SIG-M5 treated with dmso at 0.1 percent for 504 hours (cell line): ENCODE data around the gene MDH1.
"Not testable (repeated sequence)": the region's sequence is repeated elsewhere in the genome, so short reads cannot be mapped to it uniquely, and the experiment has no call there.

ENCODE experiments used
- DNase-seq: peaks from one replicate; lab custom pipeline; 2025; ENCODE audit not compliant: unreplicated experiment; lab: John Stamatoyannopoulos, UW

Gene MDH1

GRCh38 chr2:63588385-63589147 is at the start of gene MDH1, which contains the start of gene WDPCP:
TSS of gene MDH1 (plus strand) at chr2:63588963. CDS start at chr2:63589044, 81 bp downstream.
TSS of gene WDPCP (minus strand) at chr2:63588477. CDS start at chr2:63588271, 206 bp downstream.
- peak; percentile 100 for DNase-seq

- no peak for DNase-seq
Measured at GRCh38 chr2:63539416-63540162, 49.2 kb upstream of the MDH1 start.

GRCh38 chr2:63544017-63544627 is 44.6 kb upstream of the MDH1 start:
- peak; percentile 27 for DNase-seq

GRCh38 chr2:63545023-63545422 is 43.7 kb upstream of the MDH1 start:
- DNase-seq, result no peak

GRCh38 chr2:63553049-63553448 is 35.7 kb upstream of the MDH1 start:
- no peak for DNase-seq

DNA sequence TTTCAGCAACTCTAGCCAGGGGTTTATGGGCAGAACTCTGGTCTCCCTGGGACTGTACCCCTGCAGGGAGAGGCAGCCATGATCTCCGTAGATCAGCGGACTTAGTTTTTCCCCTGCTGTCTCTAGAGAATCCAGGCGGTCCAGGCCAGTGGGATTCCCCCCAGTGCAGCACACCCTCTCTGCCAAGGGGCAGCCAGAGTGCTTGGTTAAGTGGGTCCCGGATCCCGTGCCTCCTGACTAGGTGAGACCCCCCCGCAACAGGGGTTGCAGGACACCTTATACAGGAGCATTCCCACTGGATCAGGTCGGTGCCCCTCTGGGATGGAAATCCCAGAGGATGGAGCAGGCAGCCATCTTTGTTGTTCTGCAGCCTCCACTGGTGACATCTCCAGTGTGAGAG is 33.5 kb upstream of the MDH1 start:
- DNase-seq, result no peak

- peak; percentile 41 for DNase-seq
Measured at GRCh38 chr2:63555931-63556330, 32.8 kb upstream of the MDH1 start.

GRCh38 chr2:63557819-63558218 is 30.9 kb upstream of the MDH1 start:
- DNase-seq, result not testable (repeated sequence)

DNA sequence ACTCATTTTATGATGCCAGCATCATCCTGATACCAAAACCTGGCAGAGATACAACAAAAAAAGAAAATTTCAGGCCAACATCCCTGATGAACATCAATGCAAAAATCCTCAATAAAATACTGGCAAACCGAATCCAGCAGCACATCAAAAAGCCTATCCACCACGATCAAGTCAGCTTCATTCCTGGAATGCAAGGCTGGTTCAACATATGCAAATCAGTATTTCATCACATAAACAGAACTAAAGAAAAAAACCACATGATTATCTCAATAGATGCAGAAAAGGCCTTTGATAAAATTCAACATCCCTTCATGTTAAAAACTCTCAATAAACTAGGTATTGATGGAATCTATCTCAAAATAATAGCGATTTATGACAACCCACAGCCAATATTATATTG is 29.8 kb upstream of the MDH1 start:
- not testable (repeated sequence) for DNase-seq

DNA sequence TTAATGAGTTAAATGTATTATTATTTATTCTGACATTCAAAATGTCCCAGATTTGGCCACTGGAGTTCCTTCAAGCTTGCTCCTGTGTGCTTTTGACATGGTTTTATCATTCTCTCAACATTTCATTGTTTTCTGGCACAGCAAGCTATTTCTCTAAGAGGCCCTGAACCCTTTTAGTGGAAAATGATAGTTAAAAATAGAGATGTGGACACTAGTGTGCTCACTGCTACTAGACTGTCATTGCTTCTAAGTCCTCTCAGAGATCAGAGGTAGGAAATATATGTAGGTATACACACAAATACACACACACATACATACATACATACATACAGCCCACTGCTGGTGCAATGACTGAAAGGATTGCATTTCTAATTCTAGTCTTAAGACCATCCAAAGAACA is 26.0 kb upstream of the MDH1 start:
- DNase-seq, result no peak

- DNase-seq, result no peak
Measured at GRCh38 chr2:63569740-63570139, 19.0 kb upstream of the MDH1 start.

GRCh38 chr2:63571291-63571690 is 17.5 kb upstream of the MDH1 start:
- DNase-seq, result no peak

DNA sequence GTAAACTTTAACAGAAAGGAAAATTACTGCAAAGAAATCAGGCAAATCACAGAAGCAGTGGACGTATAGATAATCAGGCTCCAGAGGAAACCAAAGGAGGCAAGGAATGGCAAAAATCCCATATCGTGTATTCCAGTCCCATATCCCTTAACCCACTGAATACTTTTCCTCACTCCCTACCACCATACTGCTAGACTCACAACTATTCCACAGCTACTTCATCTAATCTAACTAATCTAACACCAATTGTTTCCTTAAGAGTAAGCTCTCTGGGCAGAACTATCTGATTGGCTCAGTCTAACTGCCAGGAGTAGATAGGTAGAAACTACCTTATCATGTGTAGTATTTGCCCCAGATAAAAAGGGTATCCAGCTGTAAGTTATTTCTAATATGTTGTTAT is 16.8 kb upstream of the MDH1 start:
- DNase-seq, result no peak

GRCh38 chr2:63573026-63573425 is 15.7 kb upstream of the MDH1 start:
- DNase-seq, result not testable (repeated sequence)

DNA sequence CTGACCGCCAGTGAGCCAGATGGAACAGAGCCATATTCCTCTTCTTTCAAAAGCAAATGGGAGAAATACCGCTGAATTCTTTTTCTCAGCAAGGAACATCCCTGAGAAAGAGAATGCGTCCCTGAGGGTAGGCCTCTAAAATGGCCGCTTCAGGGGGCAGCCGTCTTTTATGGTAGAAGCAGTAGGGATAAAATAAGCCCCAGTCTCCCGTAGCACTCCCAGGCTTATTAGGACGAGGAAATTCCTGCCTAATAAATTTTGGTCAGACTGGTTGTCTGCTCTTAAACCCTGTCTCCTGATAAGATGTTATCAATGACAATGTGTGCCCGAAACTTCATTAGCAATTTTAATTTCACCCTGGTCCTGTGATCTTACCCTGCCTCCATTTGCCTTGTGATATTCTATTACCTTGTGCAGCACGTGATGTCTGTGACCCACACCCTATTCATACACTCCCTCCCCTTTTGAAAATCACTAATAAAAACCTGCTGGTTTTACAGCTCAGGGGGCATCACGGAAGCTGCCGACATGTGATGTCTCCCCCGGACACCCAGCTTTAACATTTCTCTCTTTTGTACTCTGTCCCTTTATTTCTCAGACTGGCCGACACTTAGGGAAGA is 14.9 kb upstream of the MDH1 start:
- not testable (repeated sequence) for DNase-seq

- DNase-seq, result no peak
Measured at GRCh38 chr2:63576546-63576945, 12.2 kb upstream of the MDH1 start.

- no peak for DNase-seq
Measured at GRCh38 chr2:63578767-63579166, 10.0 kb upstream of the MDH1 start.

DNA sequence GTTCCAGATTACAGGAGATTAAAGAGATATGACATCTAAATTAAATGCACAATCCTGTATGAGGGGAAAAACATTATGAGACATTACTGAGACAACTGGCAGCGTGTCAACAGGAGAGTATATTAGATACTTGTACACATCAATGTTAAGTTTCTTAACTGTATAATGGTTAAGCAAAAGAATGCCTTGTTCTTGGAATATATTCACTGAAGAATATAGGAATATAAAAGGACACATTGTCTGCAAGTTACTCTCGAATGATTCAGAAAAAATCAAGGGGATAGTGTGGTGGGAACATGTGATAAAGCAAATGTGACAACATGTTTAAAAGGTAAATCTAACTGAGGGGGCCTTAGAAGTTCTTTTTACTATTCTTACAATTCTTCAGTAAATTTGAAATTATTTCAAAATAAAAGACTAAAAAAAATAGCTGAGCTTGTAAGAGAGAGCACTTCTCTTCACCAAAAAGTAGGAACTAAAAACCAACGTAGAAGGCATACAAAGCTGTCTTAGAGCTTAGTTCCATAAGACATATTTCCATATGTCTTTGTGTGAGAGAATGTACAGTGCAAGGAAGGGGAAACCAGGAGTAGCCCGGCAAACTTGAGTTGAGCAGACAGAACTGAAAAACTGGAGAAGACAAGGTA is 8.0 kb upstream of the MDH1 start:
- DNase-seq, result no peak

DNA sequence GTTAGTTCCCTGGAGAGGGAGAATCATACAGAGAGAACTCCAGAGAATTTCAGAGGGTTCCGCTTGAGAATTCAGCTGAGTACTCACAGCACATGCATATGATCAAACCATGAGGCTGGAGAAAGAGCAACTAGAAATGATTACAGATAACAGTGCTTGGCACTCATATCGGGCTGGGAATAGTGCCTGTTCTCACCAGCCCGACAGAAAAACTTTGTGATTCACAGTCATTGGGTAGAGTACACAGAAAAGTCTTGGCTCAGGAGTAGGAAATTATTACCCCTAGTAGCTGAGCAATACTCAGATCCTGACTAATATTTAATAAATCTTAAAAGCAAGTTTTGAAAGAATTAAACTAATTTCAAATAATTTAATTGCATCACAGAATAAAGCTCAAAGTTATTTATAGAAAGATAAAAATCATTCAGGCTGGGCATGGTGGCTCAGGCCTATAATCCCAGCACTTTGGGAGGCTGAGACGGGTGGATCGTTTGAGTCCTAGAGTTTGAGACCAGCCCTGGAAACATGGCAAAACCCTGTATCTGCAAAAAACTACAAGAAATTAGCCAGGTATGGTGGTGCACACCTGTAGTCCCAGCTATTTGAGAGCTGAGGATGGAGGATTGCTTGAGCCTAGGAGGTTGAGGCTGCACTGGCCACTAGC is 7.3 kb upstream of the MDH1 start:
- no peak for DNase-seq

DNA sequence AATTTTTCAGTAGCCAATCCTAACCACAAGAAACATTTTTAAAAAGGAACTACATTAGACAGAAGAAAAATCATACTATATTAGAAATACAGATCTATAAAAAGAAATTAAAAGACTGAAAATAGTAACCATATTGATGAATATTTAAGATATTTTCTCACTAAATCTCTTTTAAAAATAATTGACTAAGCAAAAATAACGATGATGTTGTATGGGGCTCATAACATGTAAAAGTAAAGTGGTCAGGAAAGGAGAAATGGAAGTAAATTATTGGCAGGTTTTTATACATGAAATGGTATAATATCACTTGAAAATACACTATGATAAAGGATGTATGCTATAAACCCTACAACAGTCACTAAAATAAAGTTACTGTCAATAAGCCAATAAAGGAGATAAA is 5.9 kb upstream of the MDH1 start:
- no peak for DNase-seq
